ENCODE results near the gene CES3. TPM values are rescaled to one million over a fixed set of nuclear protein-coding genes. Genes with fewer than 3 reads are reported as not detected.
"Not testable (repeated sequence)": the region's sequence is repeated elsewhere in the genome, so short reads cannot be mapped to it uniquely, and the experiment has no call there.

Gene CES3
- total and polyA plus RNA-seq, 9 of the 15 experiments (the other 6 are each of a cell fraction or from before 2014, with no cell fraction given): 0.06 to 2.2 (median 0.68) TPM

DNA sequence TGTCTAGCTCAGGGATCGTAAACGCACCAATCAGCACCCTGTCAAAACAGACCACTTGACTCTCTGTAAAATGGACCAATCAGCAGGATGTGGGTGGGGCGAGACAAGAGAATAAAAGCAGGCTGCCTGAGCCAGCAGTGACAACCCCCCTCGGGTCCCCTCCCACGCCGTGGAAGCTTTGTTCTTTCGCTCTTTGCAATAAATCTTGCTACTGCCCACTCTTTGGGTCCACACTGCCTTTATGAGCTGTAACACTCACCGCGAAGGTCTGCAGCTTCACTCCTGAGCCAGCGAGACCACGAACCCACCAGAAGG lies 13.8 kb downstream of the CES3 start:
- intact Hi-C loops (cut with micrococcal nuclease): loop anchor here (5.0 to 10.0 kb wide), 2 partner anchors 182 to 270 kb away; partner anchors contain the start of genes FBXL8, FHOD1, SLC9A5 and TRADD
- not testable (repeated sequence) for H3K4me2 ChIP-seq (ENCODE audit: insufficient read depth, low read length); BruUV-seq (replicated peaks)

GRCh38 chr16:66975302-66975893 lies 14.3 kb downstream of the CES3 start:
- CTCF ChIA-PET (ENCODE audit: low intra/inter-chr PET ratio): no interaction called here

More for the DNA sequence above, 13.8 kb downstream of the CES3 start:
- peak; percentile 11 for FAIRE-seq
- 0 out of 2 replicates have a peak overlapping the region, but pooled peaks have one; percentile 58 for H2AFZ ChIP-seq (ENCODE audit: low read depth, low read length)
- H3K36me3 ChIP-seq (ENCODE audit: control insufficient read depth, insufficient read depth, low read length); ATAC-seq; H3K9me3 ChIP-seq (replicated peaks; ENCODE audit: control insufficient read depth, insufficient read depth, low read depth, low read length); H3K9ac ChIP-seq (ENCODE audit: insufficient read depth in 1 of 2, low read depth in 2 of 2, low read length in 2 of 2); H3K27ac ChIP-seq (ENCODE audit: extremely low read depth, low read depth, low read length); H3K9me1 ChIP-seq (ENCODE audit: control insufficient read depth, insufficient read depth, low read length); H3K4me3 ChIP-seq; H3K79me2 ChIP-seq (ENCODE audit: control insufficient read depth, insufficient read depth, low read length); CTCF ChIA-PET (ENCODE audit: low intra/inter-chr PET ratio); H4K20me1 ChIP-seq (replicated peaks; ENCODE audit: control insufficient read depth, insufficient read depth, low read length): not testable (repeated sequence)
- POLR2A ChIA-PET: interaction anchor here (1.6 kb wide), 1 partner anchor 10 kb away, joined by 4 read pairs; no protein-coding TSS in a partner anchor
- DNase-seq (ENCODE audit: extremely low read depth in 1 of 4, low spot score in 3 of 4): peak in 1 of 4 experiments; percentile 63
- H3K27me3 ChIP-seq (ENCODE audit: control insufficient read depth in 2 of 2, insufficient read depth in 2 of 2, low read length in 2 of 2): peaks cover 2 to 10% of the 10 kb centered on the region in 2 experiments; a peak in 1 of 5 replicates
- WGBS (ENCODE audit: insufficient coverage, low coverage, missing lambda C conversion rate): 18% methylated on average over 4 of the region's 11 CpGs
- in situ Hi-C loops (cut with MboI): loop anchor here (25.0 kb wide), 2 partner anchors 187 to 437 kb away; partner anchors contain the start of genes B3GNT9, FBXL8, HSF4 and NOL3
- peaks cover 6 to 26% of the 10 kb centered on the region in 2 experiments; a peak in 4 of 5 replicates for H3K4me1 ChIP-seq (replicated peaks in 1 of 2; ENCODE audit: control insufficient read depth in 2 of 2, insufficient read depth in 2 of 2, low read length in 2 of 2)
- TF ChIP-seq MTA3 (IDR thresholded peaks at IDR 0.05; ENCODE audit: borderline replicate concordance): 0 out of 2 replicates have a peak, but pooled peaks have one; percentile 41
- peak; percentile 33 for TF ChIP-seq MEIS2 (IDR thresholded peaks at IDR 0.05; ENCODE audit: partially characterized antibody)
- TF ChIP-seq FOS (IDR thresholded peaks at IDR 0.05; ENCODE audit: extremely low read depth, insufficient read length): peak; percentile 8
- peak; percentile 87 for TF ChIP-seq NFYB (IDR thresholded peaks at IDR 0.05; ENCODE audit: extremely low read depth, insufficient read length)
- peak; percentile 51 for TF ChIP-seq ZNF316 (IDR thresholded peaks at IDR 0.05)
- peak; percentile 51; the same call in 1 of the 2 replicates for TF ChIP-seq POLR2A (conservative IDR thresholded peaks at IDR 0.05)
- TF ChIP-seq EGR1 (conservative IDR thresholded peaks at IDR 0.05): peak; percentile 55
- TF ChIP-seq SOX6 (IDR thresholded peaks at IDR 0.05): peak; percentile 34; the same call in 1 of the 2 replicates

More at GRCh38 chr16:66975302-66975893, 14.3 kb downstream of the CES3 start:
- TF ChIP-seq ZNF175 (CRISPR knock-in tag; IDR thresholded peaks at IDR 0.05; ENCODE audit: low read depth): no peak
- TF ChIP-seq, protein P1, sequence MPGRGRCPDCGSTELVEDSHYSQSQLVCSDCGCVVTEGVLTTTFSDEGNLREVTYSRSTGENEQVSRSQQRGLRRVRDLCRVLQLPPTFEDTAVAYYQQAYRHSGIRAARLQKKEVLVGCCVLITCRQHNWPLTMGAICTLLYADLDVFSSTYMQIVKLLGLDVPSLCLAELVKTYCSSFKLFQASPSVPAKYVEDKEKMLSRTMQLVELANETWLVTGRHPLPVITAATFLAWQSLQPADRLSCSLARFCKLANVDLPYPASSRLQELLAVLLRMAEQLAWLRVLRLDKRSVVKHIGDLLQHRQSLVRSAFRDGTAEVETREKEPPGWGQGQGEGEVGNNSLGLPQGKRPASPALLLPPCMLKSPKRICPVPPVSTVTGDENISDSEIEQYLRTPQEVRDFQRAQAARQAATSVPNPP (IDR thresholded peaks at IDR 0.05; ENCODE audit: borderline replicate concordance, insufficient read depth, insufficient read length): no peak
- TF ChIP-seq HCFC1 (IDR thresholded peaks at IDR 0.05; ENCODE audit: low read depth, low read length): no peak
- TF ChIP-seq CTBP1 (IDR thresholded peaks at IDR 0.05; ENCODE audit: borderline replicate concordance): no peak
- TF ChIP-seq ARID4B (CRISPR knock-in tag; IDR thresholded peaks at IDR 0.05): no peak
- 0 out of 2 replicates have a peak, but pooled peaks have one; percentile 0 for TF ChIP-seq POLR2A (conservative IDR thresholded peaks at IDR 0.05)
- Histone ChIP-seq H3K36me3 (ENCODE audit: control insufficient read depth, insufficient read depth, low read length) (no peaks in the 10 kb centered on the region), H3K27me3 (ENCODE audit: control insufficient read depth in 2 of 2, insufficient read depth in 2 of 2, low read length in 2 of 2) (0 out of 5 replicates have a peak, but pooled peaks cover under 1 to 7% of the 10 kb centered on the region in 2 experiments), H3K4me3 (no peak overlapping the region), H3K79me2 (ENCODE audit: control insufficient read depth, insufficient read depth, low read length) (no peaks in the 10 kb centered on the region), H3K27ac (ENCODE audit: extremely low read depth, low read depth, low read length) (no peak overlapping the region), H3K9ac (ENCODE audit: insufficient read depth in 1 of 2, low read depth in 2 of 2, low read length in 2 of 2) (no peak overlapping the region), H4K20me1 (replicated peaks; ENCODE audit: control insufficient read depth, insufficient read depth, low read length) (no peaks in the 10 kb centered on the region), H3K4me1 (replicated peaks in 1 of 2; ENCODE audit: control insufficient read depth in 2 of 2, insufficient read depth in 2 of 2, low read length in 2 of 2) (peaks cover 6 to 26% of the 10 kb centered on the region in 2 experiments; a peak in 4 of 5 replicates), H3K4me2 (ENCODE audit: insufficient read depth, low read length) (no peak overlapping the region), H3K9me3 (replicated peaks; ENCODE audit: control insufficient read depth, insufficient read depth, low read depth, low read length) (no peaks in the 10 kb centered on the region), H3K9me1 (ENCODE audit: control insufficient read depth, insufficient read depth, low read length) (peaks cover 3% of the 10 kb centered on the region), H2AFZ (ENCODE audit: low read depth, low read length) (peak overlapping the region; percentile 58)
- in situ Hi-C loops (cut with MboI) (no loop called here), intact Hi-C loops (cut with micrococcal nuclease) (loop anchor here (5.0 to 10.0 kb wide), 2 partner anchors 182 to 269 kb away; partner anchors contain the start of genes FBXL8, FHOD1, SLC9A5 and TRADD)
- POLR2A ChIA-PET: interaction anchor here (0.6 to 1.6 kb wide), 3 partner anchors 9 to 693 kb away, joined by 3 to 4 read pairs (median 3); no protein-coding TSS in a partner anchor
- BruUV-seq (replicated peaks): TSS peak; percentile 84
- ATAC-seq: no peak
- 50% methylated on average over 14 of the region's 14 CpGs for WGBS (ENCODE audit: insufficient coverage, low coverage, missing lambda C conversion rate)
- DNase-seq (ENCODE audit: extremely low read depth in 1 of 4, low spot score in 3 of 4): no peak
- FAIRE-seq: no peak

Data from K562 (cell line).